SK-N-MC (cell line): ENCODE results near the gene ATP6V1A.

Source experiments
- EZH2 ChIP-seq: fragments of 200-600 bp; sonication (generic); IDR thresholded peaks from one replicate; pipeline ENCODE4 v1.6.1; 2017; ENCODE audit warnings: antibody characterized with exemption
- FOXP2 ChIP-seq: optimal IDR thresholded peaks from 2 replicates; pipeline ENCODE3; 2011; ENCODE audit warnings: mild to moderate bottlenecking, moderate library complexity; ENCODE audit not compliant: insufficient read depth; ENCODE audit errors: extremely low read length, control extremely low read depth
- POLR2AphosphoS5 ChIP-seq: IDR thresholded peaks from 2 replicates; pipeline ENCODE4 v1.6.1; 2012; ENCODE audit warnings: mild to moderate bottlenecking, low read depth, low read length, borderline replicate concordance

GRCh38 chr3:113707835-113708234, 39.0 kb upstream of the ATP6V1A start:
- TF ChIP-seq EZH2 (no peak), POLR2AphosphoS5 (no peak), FOXP2 (no peak)
